ENCODE data around the gene PAIP2B.

The PAIP2B gene

DNA sequence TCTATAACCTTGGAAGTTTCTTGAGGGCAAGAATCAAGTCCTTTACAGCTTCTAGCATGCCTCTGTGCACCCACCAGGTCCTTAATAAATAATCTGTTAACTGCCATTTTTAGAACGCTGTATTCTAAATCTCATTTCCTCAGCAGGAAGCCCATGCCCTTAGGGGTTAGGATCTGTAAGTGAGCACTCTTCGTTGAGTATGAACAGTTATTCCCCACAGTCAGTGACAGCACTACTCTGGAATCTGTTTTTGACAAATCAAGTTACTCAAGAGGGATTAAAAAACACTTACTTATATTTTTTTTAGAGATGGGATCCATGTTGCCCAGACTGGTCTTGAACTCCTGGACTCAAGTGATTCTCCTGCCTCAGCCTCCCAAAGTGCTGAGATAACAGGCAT, 14.6 kb downstream of the PAIP2B start:
- DNase-seq (ENCODE audit: low read depth): no peak
- no peak overlapping the region for H3K4me3 ChIP-seq (ENCODE audit: low read depth, low read length)
- TF ChIP-seq, protein P1, sequence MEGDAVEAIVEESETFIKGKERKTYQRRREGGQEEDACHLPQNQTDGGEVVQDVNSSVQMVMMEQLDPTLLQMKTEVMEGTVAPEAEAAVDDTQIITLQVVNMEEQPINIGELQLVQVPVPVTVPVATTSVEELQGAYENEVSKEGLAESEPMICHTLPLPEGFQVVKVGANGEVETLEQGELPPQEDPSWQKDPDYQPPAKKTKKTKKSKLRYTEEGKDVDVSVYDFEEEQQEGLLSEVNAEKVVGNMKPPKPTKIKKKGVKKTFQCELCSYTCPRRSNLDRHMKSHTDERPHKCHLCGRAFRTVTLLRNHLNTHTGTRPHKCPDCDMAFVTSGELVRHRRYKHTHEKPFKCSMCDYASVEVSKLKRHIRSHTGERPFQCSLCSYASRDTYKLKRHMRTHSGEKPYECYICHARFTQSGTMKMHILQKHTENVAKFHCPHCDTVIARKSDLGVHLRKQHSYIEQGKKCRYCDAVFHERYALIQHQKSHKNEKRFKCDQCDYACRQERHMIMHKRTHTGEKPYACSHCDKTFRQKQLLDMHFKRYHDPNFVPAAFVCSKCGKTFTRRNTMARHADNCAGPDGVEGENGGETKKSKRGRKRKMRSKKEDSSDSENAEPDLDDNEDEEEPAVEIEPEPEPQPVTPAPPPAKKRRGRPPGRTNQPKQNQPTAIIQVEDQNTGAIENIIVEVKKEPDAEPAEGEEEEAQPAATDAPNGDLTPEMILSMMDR (IDR thresholded peaks at IDR 0.05; ENCODE audit: low read depth, low read length, missing control alignments): no peak
- in situ Hi-C loops (cut with HindIII; ENCODE audit: low sequenced_read_pairs): no loop called here

- TF ChIP-seq, protein P1 (IDR thresholded peaks at IDR 0.05; ENCODE audit: low read depth, low read length, missing control alignments): no peak
- DNase-seq (ENCODE audit: low read depth): no peak
- in situ Hi-C loops (cut with HindIII; ENCODE audit: low sequenced_read_pairs): no loop called here
- H3K4me3 ChIP-seq (ENCODE audit: low read depth, low read length): no peak overlapping the region
These were observed 16.6 kb downstream of the PAIP2B start for GRCh38 chr2:71210292-71210691.

- TF ChIP-seq, protein P1 (IDR thresholded peaks at IDR 0.05; ENCODE audit: low read depth, low read length, missing control alignments): no peak
- in situ Hi-C loops (cut with HindIII; ENCODE audit: low sequenced_read_pairs): no loop called here
- H3K4me3 ChIP-seq (ENCODE audit: low read depth, low read length): no peak overlapping the region
- no peak for DNase-seq (ENCODE audit: low read depth)
These were observed 18.1 kb downstream of the PAIP2B start for GRCh38 chr2:71208756-71209155.

DNA sequence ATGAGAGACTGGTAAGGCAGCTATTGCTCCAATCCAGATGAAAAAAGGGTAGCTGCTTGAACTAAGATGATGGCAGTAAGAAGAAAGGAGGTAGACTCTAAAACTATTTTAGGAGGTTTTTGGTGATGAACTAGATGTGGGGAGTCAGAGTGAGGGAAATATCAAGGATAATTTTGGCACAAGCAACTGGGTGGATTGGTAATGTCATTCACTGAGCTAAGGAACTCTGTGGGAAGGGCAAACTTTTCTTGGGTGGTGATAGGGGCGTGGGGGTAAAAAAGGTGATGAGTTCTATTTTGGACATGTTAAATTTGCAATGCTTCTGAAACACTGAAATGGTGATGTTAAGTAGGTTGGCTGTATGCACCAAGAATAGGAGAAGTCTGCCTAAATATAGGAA, 19.3 kb downstream of the PAIP2B start:
- in situ Hi-C loops (cut with HindIII; ENCODE audit: low sequenced_read_pairs): no loop called here
- no peak for DNase-seq (ENCODE audit: low read depth)
- TF ChIP-seq, protein P1 (IDR thresholded peaks at IDR 0.05; ENCODE audit: low read depth, low read length, missing control alignments): no peak
- no peak overlapping the region for H3K4me3 ChIP-seq (ENCODE audit: low read depth, low read length)

- TF ChIP-seq, protein P1 (IDR thresholded peaks at IDR 0.05; ENCODE audit: low read depth, low read length, missing control alignments): no peak
- no peak overlapping the region for H3K4me3 ChIP-seq (ENCODE audit: low read depth, low read length)
- DNase-seq (ENCODE audit: low read depth): no peak
- in situ Hi-C loops (cut with HindIII; ENCODE audit: low sequenced_read_pairs): no loop called here
These were observed 20.6 kb downstream of the PAIP2B start for GRCh38 chr2:71206271-71206670.

DNA sequence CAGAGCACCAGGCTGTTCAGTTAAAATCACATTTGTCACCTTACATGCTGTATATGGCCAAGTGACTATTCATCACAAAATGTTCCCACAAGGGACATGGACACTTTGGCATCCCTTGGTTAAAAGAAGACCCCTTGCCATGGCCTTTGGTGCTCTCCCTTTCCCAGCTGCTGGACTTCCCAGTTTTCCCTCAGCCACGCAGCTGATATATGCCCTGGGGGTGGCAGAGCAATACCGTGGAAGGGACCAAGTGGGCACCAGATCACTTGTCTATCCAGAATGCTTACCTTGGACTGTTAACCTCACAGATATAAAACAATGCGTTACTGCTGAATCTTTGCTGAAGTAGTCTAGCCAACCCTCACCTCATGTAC, 35.3 kb downstream of the PAIP2B start:
- TF ChIP-seq, protein P1 (IDR thresholded peaks at IDR 0.05; ENCODE audit: low read depth, low read length, missing control alignments): no peak
- no peak for DNase-seq (ENCODE audit: low read depth)
- in situ Hi-C loops (cut with HindIII; ENCODE audit: low sequenced_read_pairs): no loop called here
- no peak overlapping the region for H3K4me3 ChIP-seq (ENCODE audit: low read depth, low read length)
